Measurements from ENCODE around the gene IL18R1. TPM values are rescaled to one million over a fixed set of nuclear protein-coding genes. Genes with fewer than 3 reads are reported as not detected.
A peak's percentile ranks its signal among the peaks of the same experiment; 100 is the strongest.

IL18R1 gene
- total and polyA plus RNA-seq, 9 of the 15 experiments (the other 6 are each of a cell fraction or from before 2014, with no cell fraction given), result 0.55 to 10.0 (median 2.5) TPM

GRCh38 chr2:102421890-102422759 is 66.5 kb downstream of the IL18R1 start (continued):
- TF ChIP-seq ZC3H4 (CRISPR knock-in tag; IDR thresholded peaks at IDR 0.05; ENCODE audit: borderline replicate concordance) (no peak), ELK3 (CRISPR knock-in tag; IDR thresholded peaks at IDR 0.05) (no peak), GABPA (tag; conservative IDR thresholded peaks at IDR 0.05; ENCODE audit: low read depth) (no peak), ZNF217 (CRISPR knock-in tag; IDR thresholded peaks at IDR 0.05) (no peak), SPI1 (IDR thresholded peaks at IDR 0.05; ENCODE audit: borderline replicate concordance, low read depth, low read length) (peak; percentile 57; the same call in 1 of the 2 replicates), DNMT1 (IDR thresholded peaks at IDR 0.05) (no peak), FOXK1 (CRISPR knock-in tag; IDR thresholded peaks at IDR 0.05; ENCODE audit: borderline replicate concordance) (no peak), ZNF347 (CRISPR knock-in tag; IDR thresholded peaks at IDR 0.05; ENCODE audit: low read depth) (no peak), HMBOX1 (IDR thresholded peaks at IDR 0.05) (no peak), NRF1 (conservative IDR thresholded peaks at IDR 0.05 in 1 of 2, IDR thresholded peaks at IDR 0.05 in 1 of 2) (0 out of 4 replicates have a peak, but pooled peaks have one; percentile 24 to 28), TRIM24 (IDR thresholded peaks at IDR 0.05) (peak; percentile 7 to 31; a peak in 2 of 4 replicates), ZFP30 (CRISPR knock-in tag; IDR thresholded peaks at IDR 0.05; ENCODE audit: borderline replicate concordance) (no peak), PYGO2 (tag; IDR thresholded peaks at IDR 0.05) (0 out of 2 replicates have a peak, but pooled peaks have one; percentile 29), MECOM (CRISPR knock-in tag; IDR thresholded peaks at IDR 0.05) (peak; percentile 64; the same call in 1 of the 2 replicates), TCF15 (CRISPR knock-in tag; IDR thresholded peaks at IDR 0.05) (no peak), ZNF324 (CRISPR knock-in tag; IDR thresholded peaks at IDR 0.05) (no peak), ATF2 (CRISPR knock-in tag; IDR thresholded peaks at IDR 0.05) (no peak), MLX (CRISPR knock-in tag; conservative IDR thresholded peaks at IDR 0.05) (no peak), NFRKB (IDR thresholded peaks at IDR 0.05; ENCODE audit: low read depth) (0 out of 2 replicates have a peak, but pooled peaks have one; percentile 53), CBFA2T3 (IDR thresholded peaks at IDR 0.05) (peak; percentile 84), HIVEP1 (CRISPR knock-in tag; IDR thresholded peaks at IDR 0.05) (no peak), KDM1A (IDR thresholded peaks at IDR 0.05) (peak in 1 of 2 experiments; percentile 21; a peak in 1 of 4 replicates), ELF1 (tag; IDR thresholded peaks at IDR 0.05) (no peak; the same call in 1 of the 2 replicates), HEY1 (CRISPR knock-in tag; IDR thresholded peaks at IDR 0.05; ENCODE audit: borderline replicate concordance) (0 out of 2 replicates have a peak, but pooled peaks have one; percentile 34), SLC30A9 (CRISPR knock-in tag; IDR thresholded peaks at IDR 0.05) (no peak)

All from K562 (cell line).